GM19099 (cell line): Measurements from ENCODE around the gene TMEM63A.

Source experiments
- POLR2A ChIP-seq: IDR thresholded peaks from 3 replicates; pipeline ENCODE4 v1.6.1; 2011; ENCODE audit warnings: low read depth; ENCODE audit not compliant: insufficient read length; ENCODE audit errors: extremely low read depth

Gene TMEM63A

DNA sequence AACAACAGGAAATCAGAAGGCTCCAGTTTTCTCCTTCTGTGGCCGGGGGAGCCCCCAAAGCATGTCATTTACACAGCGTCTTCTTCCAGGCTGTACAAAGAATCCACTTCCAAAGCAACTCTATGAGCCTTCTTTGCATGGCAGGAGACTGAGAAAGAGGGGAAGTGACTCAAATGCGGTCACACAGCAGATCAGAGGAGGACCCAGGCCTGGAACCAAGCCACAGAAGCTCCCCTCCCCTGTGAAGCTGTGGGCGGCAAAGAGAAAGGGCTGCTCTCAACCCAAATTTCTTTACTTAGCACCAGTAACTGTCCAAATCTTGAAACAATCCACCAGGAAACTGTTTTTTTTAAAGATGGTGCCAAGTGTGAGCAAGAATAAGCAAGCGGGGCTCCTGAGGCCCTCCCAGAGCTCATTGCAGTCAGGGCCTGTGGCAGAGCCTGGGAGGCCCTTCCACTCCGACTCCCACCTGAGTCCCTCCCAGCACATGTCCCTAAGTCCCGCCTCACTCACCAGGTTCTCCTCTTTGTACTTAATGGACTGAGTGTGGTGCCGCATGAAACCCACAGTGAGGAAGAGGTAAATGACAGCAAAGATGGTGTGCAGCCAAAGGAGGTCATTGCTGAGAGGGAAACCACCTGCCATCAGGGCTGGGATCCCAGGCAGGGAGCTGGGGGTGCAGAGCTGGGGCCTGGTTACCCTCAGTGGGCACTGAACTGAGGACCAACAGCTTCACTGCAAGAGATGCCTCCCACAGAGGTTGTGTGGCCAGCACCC, 15.9 kb downstream of the TMEM63A start:
- no peak for TF ChIP-seq POLR2A

DNA sequence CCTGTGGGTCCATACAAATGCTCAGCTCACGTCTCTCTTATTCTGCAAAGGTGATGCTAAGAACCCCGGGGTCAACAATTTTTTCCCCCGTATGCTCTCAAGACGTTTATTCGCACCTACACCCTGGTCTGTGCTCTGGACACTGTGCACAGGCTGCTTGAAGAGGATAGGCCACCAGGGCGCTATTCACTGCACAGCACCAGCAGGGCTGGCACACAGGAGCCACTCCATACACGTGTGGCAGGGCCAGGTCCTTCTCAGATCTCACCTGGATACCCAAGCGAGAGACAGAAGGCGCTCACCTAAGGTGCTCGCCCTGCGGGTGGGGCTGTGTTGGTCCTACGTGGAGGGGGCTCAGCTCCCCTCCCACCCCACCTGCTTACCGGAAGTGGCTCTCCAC, 16.7 kb downstream of the TMEM63A start:
- TF ChIP-seq POLR2A = no peak

DNA sequence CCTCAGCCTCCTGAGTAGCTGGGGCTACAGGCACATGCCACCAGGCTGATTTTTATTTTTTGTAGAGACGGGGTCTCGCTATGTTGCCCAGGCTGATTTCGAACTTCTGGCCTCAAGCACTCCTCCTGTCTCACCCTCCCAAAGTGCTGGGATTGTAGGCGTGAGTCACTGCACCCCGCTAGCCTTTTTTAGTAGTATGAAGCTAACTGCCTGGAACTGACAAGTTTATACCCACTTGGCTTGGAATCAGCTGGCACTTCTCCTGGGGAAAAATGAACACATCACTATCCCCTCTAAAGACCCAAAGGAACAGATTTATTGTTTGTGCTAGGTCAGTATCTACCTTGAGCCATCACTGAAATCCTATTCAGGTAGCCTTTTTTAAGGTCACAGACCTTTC, 19.0 kb downstream of the TMEM63A start:
- no peak for TF ChIP-seq POLR2A

DNA sequence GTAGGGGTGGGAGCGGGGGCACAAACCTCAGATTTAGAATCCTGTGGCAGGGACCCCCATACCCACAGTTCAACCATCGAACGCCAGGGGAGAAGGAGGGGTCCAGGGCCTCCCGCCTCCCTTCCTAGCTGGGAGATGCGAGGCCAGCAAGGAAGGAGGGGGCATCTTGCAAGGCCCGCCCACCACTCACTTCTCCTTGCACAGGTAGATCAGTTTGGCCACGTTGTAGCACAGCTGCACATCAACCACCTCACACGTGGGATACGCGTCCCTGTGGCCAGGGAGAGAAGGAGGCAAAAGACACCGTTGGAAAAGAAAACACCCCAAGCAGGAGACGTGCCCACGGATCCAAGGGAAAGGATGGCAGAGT, 19.6 kb downstream of the TMEM63A start:
- no peak for TF ChIP-seq POLR2A

DNA sequence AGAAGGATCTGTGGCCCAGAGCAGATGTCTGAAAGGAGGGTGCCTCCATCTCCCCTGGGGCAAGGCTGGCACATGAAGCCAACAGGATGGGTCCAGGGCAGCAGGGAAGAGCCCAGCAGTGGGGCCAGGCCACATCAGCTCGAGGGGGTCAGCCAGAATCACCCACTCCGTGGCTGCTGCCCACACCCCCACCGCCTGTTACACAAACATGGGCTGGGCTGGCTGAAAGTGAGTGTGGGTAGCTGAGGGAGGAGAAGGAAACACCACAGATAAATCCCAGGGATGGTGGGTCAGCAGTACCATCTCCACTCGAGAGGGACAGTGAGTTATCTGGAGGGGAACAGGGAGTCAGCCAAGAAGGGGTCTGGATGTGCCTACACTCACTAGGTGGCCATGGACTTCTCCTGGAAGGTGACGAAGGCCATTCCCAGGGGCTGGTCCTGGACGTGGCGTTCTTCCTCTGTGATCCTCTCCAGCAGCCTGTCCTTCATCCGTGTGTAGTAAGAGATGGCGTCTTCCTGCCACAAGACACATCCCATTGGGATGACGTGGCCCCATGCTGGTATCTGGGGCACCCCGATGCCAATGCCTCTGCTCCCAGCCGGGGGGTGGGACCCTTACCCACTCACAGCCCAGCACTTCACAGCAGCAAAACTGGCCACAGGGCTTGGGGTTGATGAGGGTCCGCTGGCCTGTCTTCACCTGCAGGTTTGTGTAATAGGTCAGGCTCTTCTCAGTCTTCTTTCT, 20.2 kb downstream of the TMEM63A start:
- no peak for TF ChIP-seq POLR2A

DNA sequence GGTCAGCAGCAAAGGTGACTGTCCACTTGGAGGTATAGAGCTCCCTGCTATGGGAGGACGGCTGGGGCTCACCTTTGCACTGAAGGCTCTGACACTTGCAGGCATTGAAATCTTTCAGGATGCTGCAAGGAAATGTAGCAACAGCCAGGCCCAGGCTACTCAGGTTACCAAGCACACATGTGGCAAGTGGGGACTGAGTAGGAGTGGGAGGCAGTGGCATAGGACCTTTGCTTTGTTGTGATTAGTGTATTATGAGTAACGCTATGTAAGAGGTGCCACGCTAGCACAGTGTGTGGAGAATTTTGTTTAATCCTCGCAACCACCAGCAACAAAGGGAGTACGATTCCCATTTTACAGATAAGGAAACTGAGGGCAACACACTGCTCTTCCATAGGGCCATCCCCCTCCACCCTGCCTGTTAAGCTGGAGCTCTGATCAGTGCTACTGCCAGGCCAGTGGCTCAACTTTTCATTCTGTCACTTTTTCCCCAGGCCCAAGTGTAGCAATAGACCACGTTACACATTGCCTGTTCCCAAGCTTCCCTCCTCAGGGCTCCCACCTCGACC, 21.2 kb downstream of the TMEM63A start:
- TF ChIP-seq POLR2A = no peak

DNA sequence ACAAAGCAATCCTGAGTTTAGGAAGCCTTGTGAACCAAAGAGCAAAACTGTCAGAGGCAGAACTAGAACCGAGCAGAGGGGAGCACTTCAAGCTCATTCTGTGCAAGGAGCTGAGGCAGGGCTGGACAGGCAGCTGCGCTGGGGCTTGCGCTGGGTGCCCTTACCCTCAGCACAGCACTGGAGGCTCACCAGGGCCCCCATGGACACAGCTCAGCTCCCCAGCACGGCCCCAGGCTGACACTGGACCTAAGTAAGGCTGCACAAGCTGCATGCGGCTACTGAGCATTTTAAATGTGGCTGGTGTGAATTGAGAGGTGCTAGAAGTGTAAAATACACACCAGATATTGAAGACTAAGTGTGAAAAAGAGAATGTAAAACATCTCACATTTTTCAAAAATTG, 22.1 kb downstream of the TMEM63A start:
- no peak for TF ChIP-seq POLR2A

DNA sequence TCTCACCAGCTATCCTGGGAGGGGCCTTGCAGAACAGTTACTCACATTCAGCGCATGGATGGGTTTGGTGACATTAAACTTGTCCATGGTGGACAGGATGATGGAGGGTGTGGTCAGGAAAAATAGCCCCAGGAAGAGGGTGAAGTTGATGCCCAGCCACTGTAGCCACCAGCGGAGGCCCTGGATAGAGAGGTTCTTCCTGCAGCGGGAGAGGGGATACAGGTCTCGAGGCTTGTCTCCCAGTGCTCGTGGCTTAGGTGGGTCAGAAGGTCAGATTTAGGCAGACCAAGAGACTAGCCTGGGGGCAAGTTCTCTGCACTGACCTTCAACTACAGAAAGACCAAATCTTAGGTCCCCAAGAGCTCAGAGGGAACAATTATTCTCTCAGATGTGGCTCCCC, 23.0 kb downstream of the TMEM63A start:
- TF ChIP-seq POLR2A = no peak

DNA sequence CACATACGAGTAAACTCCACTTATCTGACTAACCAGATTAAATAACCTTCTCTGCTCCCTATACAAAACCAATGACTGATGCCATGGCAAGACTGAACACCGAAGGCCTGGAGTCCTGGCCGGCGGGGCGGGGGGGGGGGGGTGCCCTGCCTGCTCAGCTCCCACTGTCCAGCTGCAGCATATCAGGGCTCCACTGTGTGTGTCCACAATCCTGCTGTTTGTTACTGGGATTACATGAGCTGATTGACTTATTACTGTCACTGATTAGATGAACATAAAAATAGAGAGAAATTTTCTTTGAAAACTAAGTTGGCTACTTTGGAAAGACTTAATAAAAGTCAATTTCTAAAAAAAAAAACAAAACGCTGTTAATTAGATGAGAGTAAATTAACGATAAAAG, 24.9 kb downstream of the TMEM63A start:
- TF ChIP-seq POLR2A = no peak

DNA sequence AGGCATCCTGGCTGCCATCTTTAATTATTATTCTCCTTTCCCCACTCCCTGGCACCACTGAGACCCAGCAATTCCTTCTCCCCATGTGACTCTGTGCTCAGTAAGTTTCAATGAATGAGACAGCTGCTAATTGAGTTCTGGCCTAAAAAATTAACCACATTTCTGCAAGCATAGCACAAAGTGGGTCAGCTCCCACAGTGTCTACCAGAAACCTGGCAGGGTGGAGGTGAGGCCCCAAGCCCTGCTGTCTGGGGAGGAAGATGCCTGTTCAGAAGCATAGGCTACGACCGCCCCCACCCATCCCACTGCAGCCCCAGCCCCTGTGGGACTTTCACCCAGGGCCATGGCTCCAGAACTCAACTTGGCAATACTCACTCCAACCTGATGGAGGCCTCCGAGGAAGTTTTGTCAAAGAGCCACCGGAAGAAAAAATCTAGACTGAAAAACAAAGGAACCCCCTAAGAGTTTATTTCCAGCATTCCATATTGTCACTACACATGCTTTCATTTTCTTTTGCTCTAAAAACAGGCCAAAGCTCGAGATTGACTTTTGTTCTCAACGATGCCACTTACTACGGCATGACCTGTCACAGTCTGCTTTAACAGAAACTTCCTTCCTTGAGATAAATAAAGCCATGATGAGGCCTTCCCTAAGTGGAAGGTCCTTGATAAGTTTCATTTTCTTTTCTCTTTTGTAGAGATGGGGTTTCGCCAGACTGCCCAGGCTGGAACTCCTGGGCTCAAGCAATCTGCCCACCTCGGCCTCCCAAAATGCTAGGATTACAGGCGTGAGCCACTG, 26.5 kb downstream of the TMEM63A start:
- TF ChIP-seq POLR2A = no peak

DNA sequence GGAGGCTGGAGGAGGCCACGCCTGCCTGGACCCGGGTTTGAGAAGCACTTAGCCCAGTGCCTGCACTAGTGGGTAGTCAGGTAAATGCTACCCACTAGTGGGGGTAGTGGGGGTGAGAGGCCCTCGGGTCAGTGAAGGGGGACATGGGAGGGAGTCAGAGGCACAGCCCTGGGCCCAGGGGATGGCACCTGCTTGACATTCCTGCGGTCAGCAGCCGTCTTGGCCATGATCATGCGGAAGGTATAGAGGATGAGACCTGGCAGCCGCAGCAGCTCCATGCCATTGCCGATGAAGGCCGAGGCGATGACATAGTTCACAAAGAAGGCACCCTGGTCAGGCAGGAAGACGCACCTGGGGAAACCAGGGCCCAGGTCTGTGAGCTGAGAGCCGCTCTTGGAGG, 28.7 kb downstream of the TMEM63A start:
- no peak for TF ChIP-seq POLR2A

DNA sequence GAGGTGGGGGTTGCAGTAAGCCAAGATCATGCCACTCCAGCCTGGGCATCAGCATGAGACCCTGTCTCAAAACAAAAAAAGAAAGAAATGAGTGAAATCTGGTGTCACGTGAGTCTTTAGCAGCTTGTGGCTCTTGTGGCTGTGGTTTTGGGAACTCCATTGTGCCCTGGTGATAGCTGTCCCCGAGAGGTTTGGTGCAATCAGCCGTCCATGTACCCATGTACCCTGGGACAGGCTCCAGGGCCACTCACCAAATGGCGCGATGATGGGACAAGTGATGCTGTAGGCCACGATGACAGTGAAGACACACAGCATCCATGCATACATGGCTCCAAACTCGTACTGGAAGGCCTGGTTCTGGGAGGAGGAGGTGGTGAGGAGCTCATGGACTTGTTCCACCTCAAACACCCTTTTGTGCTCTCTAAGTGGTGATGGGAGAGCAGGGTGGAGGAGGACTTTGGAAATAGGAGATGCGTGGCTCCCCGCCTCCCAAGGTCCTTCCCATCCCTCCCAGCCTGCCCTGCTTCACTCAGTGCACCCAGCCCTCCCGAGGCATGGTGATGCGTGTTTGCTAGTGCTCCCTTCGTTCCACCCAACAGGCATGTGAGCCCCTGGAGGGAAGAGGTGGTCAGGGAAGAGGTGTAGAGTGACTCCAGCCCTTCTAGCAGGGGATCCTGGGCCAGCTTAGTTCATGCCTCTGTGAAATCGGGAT, 29.6 kb downstream of the TMEM63A start:
- TF ChIP-seq POLR2A = no peak

DNA sequence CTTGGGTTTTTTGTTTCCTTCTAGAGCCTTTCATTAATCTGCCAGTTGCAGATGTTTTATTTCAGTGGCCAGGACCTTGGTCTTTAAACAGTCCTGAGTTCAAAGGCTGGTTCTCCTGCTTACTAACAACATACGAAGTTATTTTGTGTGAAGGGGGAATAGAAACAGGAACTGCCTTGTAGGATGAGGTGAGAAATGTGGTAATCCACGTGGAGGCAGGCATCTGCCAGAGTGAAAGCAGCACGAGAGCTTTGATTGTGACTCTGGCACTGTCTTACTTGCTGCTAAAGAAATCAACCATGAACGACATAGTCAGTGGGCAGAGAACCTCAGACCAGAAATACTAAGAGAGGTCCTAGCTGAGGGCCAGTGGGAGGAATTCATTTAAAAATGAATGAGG, 30.4 kb downstream of the TMEM63A start:
- no peak for TF ChIP-seq POLR2A

DNA sequence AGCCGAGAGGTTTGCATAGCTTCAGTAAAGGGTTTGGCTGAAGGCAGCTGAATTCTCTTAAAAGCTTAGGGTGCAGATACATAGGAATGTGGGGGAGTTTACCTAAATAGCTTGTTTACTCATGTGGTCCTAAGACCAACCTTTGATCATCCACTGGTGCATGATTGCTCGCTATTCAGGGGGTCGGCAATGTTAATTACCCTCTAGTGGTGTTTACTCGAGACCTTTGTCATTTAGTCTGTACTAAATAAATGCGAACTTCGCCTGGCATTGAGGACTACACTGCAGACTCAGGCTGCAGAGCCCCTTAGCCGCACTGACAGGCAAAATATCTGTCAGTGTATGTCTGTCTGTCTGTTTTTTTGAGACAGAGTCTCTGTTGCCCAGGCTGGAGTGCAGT, 31.8 kb downstream of the TMEM63A start:
- TF ChIP-seq POLR2A = no peak

DNA sequence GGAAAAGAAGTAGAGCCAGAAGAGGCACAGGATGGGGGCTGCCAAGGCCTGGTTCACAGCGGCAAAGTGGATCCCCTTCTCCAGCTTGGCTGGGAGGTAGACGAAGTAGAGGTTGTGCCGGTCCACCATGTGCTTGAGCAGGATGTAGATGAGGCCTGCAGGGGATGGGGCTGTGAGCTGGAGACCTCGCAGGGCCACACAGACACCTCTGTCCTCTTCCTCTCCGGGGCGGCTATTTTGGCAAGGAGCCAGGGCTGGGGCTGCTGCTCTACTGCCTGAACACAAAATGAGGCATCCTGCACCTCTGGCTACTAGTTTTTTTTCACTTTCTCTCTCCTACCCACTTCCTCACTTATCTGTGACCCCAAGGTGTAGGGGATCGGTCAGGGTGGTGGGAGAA, 32.3 kb downstream of the TMEM63A start:
- TF ChIP-seq POLR2A = no peak
